ENCODE results near the gene HOXA1.

GRCh38 chr7:27115221-27116026 lies 19.6 kb upstream of the HOXA1 start:
- TF ChIP-seq POLR2A (IDR thresholded peaks at IDR 0.05; ENCODE audit: low read length) (no peak), GATA1 (IDR thresholded peaks at IDR 0.05; ENCODE audit: low read depth, low read length) (no peak)

Measured in erythroblast (primary cell).